HEK293 (cell line): Measurements from ENCODE around the gene ZFAND3.

Source experiments
- CTCF ChIA-PET: fragments of 350-600 bp; formaldehyde crosslinking; extraction: SDS; loops from one replicate; lab custom pipeline; 2021; ENCODE audit warnings: antibody characterized with exemption; lab: Yijun Ruan, JAX
- POLR2A ChIA-PET: fragments of 300-600 bp; formaldehyde crosslinking; extraction: SDS; loops from one replicate; lab custom pipeline; 2020; ENCODE audit warnings: antibody characterized with exemption, inconsistent platforms; lab: Yijun Ruan, JAX
- H3K27ac ChIP-seq: fragments of 200-500 bp; sonication (Bioruptor generic); 2 replicates; pipeline ENCODE4 v1.5.1; 2014; ENCODE audit warnings: low read depth, low read length, control low read depth, inconsistent platforms; ENCODE audit errors: extremely low read depth
- H3K36me3 ChIP-seq, 2 experiments: fragments of 200-500 bp in 1 of 2; sonication (Bioruptor generic) in 1 of 2; 1 replicate in 1 of 2; 2 replicates in 1 of 2; pipeline ENCODE4 v1.5.1; 2014 to 2017; ENCODE audit warnings: inconsistent platforms in 2 of 2, low read length in 2 of 2; ENCODE audit not compliant: control insufficient read depth in 2 of 2, insufficient read depth in 1 of 2
- H3K4me1 ChIP-seq: fragments of 200-500 bp; sonication (Bioruptor generic); 2 replicates; pipeline ENCODE4 v1.5.1; 2014; ENCODE audit warnings: mild to moderate bottlenecking, low read length, inconsistent platforms; ENCODE audit not compliant: control insufficient read depth, insufficient read depth
- H3K4me3 ChIP-seq: 2 replicates; pipeline ENCODE4 v1.5.1; 2011; ENCODE audit warnings: low read depth, mild to moderate bottlenecking, control low read depth, low read length, moderate library complexity
- H3K9me3 ChIP-seq: fragments of 200-500 bp; sonication (Bioruptor generic); 2 replicates; pipeline ENCODE4 v1.5.1; 2014; ENCODE audit warnings: low read depth, low read length, inconsistent platforms; ENCODE audit not compliant: control insufficient read depth, insufficient read depth
- BCL11B ChIP-seq: fragments of 450-650 bp; formaldehyde crosslinking; IDR thresholded peaks from 2 replicates; pipeline ENCODE4 v1.5.1; 2016; ENCODE audit warnings: low read depth, missing biosample characterization, missing genetic modification characterization
- GFI1B ChIP-seq: fragments of 450-650 bp; formaldehyde crosslinking; IDR thresholded peaks from 2 replicates; pipeline ENCODE4 v1.5.1; 2016; ENCODE audit warnings: missing biosample characterization, missing genetic modification characterization
- OSR2 ChIP-seq: fragments of 450-650 bp; formaldehyde crosslinking; IDR thresholded peaks from 2 replicates; pipeline ENCODE4 v1.5.1; 2016; ENCODE audit warnings: missing biosample characterization, missing genetic modification characterization
- ZBTB21 ChIP-seq: fragments of 450-650 bp; formaldehyde crosslinking; IDR thresholded peaks from 2 replicates; pipeline ENCODE4 v1.5.1; 2017; ENCODE audit warnings: missing biosample characterization, missing genetic modification characterization
- ZNF133 ChIP-seq: fragments of 450-650 bp; formaldehyde crosslinking; IDR thresholded peaks from 2 replicates; pipeline ENCODE4 v1.5.1; 2016; ENCODE audit warnings: missing biosample characterization, missing genetic modification characterization
- ZNF157 ChIP-seq: fragments of 450-650 bp; formaldehyde crosslinking; IDR thresholded peaks from 2 replicates; pipeline ENCODE4 v1.5.1; 2016; ENCODE audit warnings: missing biosample characterization, missing genetic modification characterization
- ZNF223 ChIP-seq: fragments of 450-650 bp; formaldehyde crosslinking; IDR thresholded peaks from 2 replicates; pipeline ENCODE4 v1.5.1; 2016; ENCODE audit warnings: missing biosample characterization, missing genetic modification characterization
- ZNF37A ChIP-seq: fragments of 450-650 bp; IDR thresholded peaks from 2 replicates; pipeline ENCODE4 v1.5.1; 2018; ENCODE audit warnings: missing biosample characterization, missing genetic modification characterization
- ZNF561 ChIP-seq: fragments of 450-650 bp; IDR thresholded peaks from 2 replicates; pipeline ENCODE4 v1.5.1; 2018; ENCODE audit warnings: missing biosample characterization, missing genetic modification characterization, borderline replicate concordance
- ZNF670 ChIP-seq: fragments of 450-650 bp; formaldehyde crosslinking; IDR thresholded peaks from 2 replicates; pipeline ENCODE4 v1.5.1; 2016; ENCODE audit warnings: missing biosample characterization, missing genetic modification characterization, low read depth
- ZSCAN30 ChIP-seq: fragments of 450-650 bp; IDR thresholded peaks from 2 replicates; pipeline ENCODE4 v1.5.1; 2018; ENCODE audit warnings: missing biosample characterization, mild to moderate bottlenecking, missing genetic modification characterization, moderate library complexity
- TF ChIP-seq, protein P1 (sequence below): fragments of 450-650 bp; IDR thresholded peaks from 2 replicates; pipeline ENCODE4 v1.5.1; 2018; ENCODE audit warnings: missing biosample characterization, missing genetic modification characterization
- TF ChIP-seq, protein P2 (sequence below): fragments of 450-650 bp; formaldehyde crosslinking; IDR thresholded peaks from 2 replicates; pipeline ENCODE4 v1.5.1; 2016; ENCODE audit warnings: missing biosample characterization, missing genetic modification characterization
- TF ChIP-seq, protein P3 (sequence below): fragments of 450-650 bp; formaldehyde crosslinking; IDR thresholded peaks from 2 replicates; pipeline ENCODE4 v1.5.1; 2016; ENCODE audit warnings: missing biosample characterization, missing genetic modification characterization
- TF ChIP-seq, protein P4 (sequence below): fragments of 450-650 bp; formaldehyde crosslinking; IDR thresholded peaks from 2 replicates; pipeline ENCODE4 v1.5.1; 2016; ENCODE audit warnings: missing biosample characterization, missing genetic modification characterization

ZFAND3 gene

DNA sequence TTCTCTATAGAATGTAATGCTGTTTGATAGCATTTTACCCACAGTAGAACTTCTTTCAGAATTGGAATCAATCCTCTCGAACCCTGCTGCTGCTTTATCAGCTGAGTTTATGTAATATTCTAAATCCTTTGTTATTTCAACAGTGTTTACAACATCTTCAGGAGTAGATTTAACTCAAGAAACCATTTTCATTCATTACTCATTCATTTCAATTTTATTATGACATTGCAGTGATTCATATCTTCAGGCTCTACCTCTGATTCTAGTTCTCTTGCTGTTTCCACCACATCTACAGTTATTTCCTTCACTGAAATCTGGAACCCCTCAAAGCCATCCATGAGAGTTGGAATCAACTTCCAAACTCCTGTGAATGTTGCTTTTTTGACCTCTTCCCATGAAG is 93.7 kb downstream of the ZFAND3 start (continued):
- TF ChIP-seq, protein P1, sequence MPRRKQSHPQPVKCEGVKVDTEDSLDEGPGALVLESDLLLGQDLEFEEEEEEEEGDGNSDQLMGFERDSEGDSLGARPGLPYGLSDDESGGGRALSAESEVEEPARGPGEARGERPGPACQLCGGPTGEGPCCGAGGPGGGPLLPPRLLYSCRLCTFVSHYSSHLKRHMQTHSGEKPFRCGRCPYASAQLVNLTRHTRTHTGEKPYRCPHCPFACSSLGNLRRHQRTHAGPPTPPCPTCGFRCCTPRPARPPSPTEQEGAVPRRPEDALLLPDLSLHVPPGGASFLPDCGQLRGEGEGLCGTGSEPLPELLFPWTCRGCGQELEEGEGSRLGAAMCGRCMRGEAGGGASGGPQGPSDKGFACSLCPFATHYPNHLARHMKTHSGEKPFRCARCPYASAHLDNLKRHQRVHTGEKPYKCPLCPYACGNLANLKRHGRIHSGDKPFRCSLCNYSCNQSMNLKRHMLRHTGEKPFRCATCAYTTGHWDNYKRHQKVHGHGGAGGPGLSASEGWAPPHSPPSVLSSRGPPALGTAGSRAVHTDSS (tag by site-specific recombination) = no peak
- TF ChIP-seq BCL11B = no peak

DNA sequence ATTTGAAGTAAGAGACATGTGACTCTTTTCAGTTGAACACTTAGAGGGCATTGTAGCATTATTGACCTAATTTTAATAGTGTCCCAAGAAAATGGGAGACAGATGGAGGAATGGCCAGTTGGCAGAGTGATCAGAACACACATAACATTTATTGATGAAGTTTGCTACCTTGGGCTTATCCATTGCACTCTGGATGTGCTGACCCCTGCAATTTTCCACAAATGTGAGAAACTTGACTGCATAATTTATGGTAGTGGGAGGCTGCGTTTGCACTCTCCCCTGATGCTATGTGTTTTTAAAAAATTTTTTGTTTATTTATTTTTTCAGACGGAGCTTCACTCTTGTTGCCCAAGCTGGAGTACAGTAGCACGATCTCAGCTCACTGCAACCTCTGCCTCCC is 95.9 kb downstream of the ZFAND3 start:
- H3K4me3 ChIP-seq = no peak overlapping the region
- TF ChIP-seq ZNF670 (no peak), ZSCAN30 (tag by site-specific recombination) (no peak), ZBTB21 (tag by site-specific recombination) (no peak), ZNF157 (tag by site-specific recombination) (no peak), GFI1B (tag by site-specific recombination) (no peak), ZNF37A (tag by site-specific recombination) (no peak), ZNF133 (tag by site-specific recombination) (no peak), ZNF223 (tag by site-specific recombination) (no peak), ZNF561 (tag by site-specific recombination) (no peak)
- TF ChIP-seq, protein P2, sequence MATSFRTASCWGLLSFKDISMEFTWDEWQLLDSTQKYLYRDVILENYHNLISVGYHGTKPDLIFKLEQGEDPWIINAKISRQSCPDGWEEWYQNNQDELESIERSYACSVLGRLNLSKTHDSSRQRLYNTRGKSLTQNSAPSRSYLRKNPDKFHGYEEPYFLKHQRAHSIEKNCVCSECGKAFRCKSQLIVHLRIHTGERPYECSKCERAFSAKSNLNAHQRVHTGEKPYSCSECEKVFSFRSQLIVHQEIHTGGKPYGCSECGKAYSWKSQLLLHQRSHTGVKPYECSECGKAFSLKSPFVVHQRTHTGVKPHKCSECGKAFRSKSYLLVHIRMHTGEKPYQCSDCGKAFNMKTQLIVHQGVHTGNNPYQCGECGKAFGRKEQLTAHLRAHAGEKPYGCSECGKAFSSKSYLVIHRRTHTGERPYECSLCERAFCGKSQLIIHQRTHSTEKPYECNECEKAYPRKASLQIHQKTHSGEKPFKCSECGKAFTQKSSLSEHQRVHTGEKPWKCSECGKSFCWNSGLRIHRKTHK = no peak
- TF ChIP-seq, protein P3, sequence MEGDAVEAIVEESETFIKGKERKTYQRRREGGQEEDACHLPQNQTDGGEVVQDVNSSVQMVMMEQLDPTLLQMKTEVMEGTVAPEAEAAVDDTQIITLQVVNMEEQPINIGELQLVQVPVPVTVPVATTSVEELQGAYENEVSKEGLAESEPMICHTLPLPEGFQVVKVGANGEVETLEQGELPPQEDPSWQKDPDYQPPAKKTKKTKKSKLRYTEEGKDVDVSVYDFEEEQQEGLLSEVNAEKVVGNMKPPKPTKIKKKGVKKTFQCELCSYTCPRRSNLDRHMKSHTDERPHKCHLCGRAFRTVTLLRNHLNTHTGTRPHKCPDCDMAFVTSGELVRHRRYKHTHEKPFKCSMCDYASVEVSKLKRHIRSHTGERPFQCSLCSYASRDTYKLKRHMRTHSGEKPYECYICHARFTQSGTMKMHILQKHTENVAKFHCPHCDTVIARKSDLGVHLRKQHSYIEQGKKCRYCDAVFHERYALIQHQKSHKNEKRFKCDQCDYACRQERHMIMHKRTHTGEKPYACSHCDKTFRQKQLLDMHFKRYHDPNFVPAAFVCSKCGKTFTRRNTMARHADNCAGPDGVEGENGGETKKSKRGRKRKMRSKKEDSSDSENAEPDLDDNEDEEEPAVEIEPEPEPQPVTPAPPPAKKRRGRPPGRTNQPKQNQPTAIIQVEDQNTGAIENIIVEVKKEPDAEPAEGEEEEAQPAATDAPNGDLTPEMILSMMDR (tag by site-specific recombination) = no peak
- TF ChIP-seq, protein P4, sequence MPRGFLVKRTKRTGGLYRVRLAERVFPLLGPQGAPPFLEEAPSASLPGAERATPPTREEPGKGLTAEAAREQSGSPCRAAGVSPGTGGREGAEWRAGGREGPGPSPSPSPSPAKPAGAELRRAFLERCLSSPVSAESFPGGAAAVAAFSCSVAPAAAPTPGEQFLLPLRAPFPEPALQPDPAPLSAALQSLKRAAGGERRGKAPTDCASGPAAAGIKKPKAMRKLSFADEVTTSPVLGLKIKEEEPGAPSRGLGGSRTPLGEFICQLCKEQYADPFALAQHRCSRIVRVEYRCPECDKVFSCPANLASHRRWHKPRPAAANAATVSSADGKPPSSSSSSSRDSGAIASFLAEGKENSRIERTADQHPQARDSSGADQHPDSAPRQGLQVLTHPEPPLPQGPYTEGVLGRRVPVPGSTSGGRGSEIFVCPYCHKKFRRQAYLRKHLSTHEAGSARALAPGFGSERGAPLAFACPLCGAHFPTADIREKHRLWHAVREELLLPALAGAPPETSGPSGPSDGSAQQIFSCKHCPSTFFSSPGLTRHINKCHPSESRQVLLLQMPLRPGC (tag by site-specific recombination) = no peak
- POLR2A ChIA-PET = no interaction called here
- H3K9me3 ChIP-seq = no peaks in the 10 kb centered on the region
- no peak overlapping the region for H3K27ac ChIP-seq
- H3K4me1 ChIP-seq = peaks cover 20% of the 10 kb centered on the region
- H3K36me3 ChIP-seq = no peaks in the 10 kb centered on the region
- CTCF ChIA-PET = no interaction called here

DNA sequence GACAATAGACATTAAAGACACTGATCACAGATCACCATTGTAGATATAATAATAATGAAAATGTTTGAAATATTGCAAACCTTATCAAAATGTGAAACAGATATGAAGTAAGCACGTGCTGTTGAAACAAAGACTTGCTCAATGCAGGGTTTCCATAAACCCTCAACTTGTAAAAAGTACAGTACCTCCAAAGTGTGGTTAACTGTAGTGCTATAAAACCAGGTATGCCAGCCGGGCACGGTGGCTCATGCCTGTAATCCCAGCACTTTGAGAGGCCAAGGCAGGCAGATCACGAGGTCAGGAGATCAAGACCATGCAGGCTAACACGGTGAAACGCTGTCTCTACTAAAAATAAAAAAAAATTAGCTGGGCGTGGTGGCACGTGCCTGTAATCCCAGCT is 96.6 kb downstream of the ZFAND3 start:
- Histone ChIP-seq H3K36me3 (no peaks in the 10 kb centered on the region), H3K4me1 (peaks cover 20% of the 10 kb centered on the region), H3K27ac (no peak overlapping the region), H3K9me3 (no peaks in the 10 kb centered on the region), H3K4me3 (no peak overlapping the region)
- POLR2A ChIA-PET = no interaction called here
- CTCF ChIA-PET = no interaction called here
- TF ChIP-seq, protein P4 (tag by site-specific recombination) = no peak
- peak; percentile 66; the same call in 1 of the 2 replicates for TF ChIP-seq OSR2 (tag by site-specific recombination)
